SK-N-SH treated with all-trans-retinoic acid at 6 μM for 48 hours (cell line): ENCODE data around the gene MICOS13.

Experiments used
- ATAC-seq: fragments of 200-7000 bp; cut with Tn5 transposase; 3 replicates; pipeline ENCODE4 v1.9.1; 2020; ENCODE audit warnings: mild to moderate bottlenecking, moderate library complexity
- ARNTL ChIP-seq: fragments of 450-650 bp; formaldehyde crosslinking; IDR thresholded peaks from 2 replicates; pipeline ENCODE4 v1.5.0; 2020; ENCODE audit warnings: low read depth, mild to moderate bottlenecking, moderate library complexity, borderline replicate concordance
- BACH2 ChIP-seq: fragments of 250-450 bp; sonication (Bioruptor Pico); IDR thresholded peaks from 2 replicates; pipeline ENCODE4 v1.9.0; 2021; ENCODE audit warnings: mild to moderate bottlenecking, borderline replicate concordance
- CSRNP3 ChIP-seq: fragments of 250-450 bp; sonication (Bioruptor Pico); IDR thresholded peaks from 2 replicates; pipeline ENCODE4 v1.5.1; 2021; ENCODE audit warnings: mild to moderate bottlenecking, moderate library complexity
- ESRRG ChIP-seq: fragments of 250-450 bp; sonication (Bioruptor Pico); IDR thresholded peaks from 2 replicates; pipeline ENCODE4 v1.6.1; 2021; ENCODE audit warnings: mild to moderate bottlenecking
- GLIS3 ChIP-seq: fragments of 250-450 bp; sonication (Bioruptor Pico); IDR thresholded peaks from 2 replicates; pipeline ENCODE4 v1.5.0; 2020; ENCODE audit warnings: mild to moderate bottlenecking, moderate library complexity
- ISL1 ChIP-seq: fragments of 250-450 bp; sonication (Bioruptor Pico); IDR thresholded peaks from 2 replicates; pipeline ENCODE4 v2.1.2; 2022; ENCODE audit warnings: mild to moderate bottlenecking, moderate library complexity
- OSR1 ChIP-seq: fragments of 250-450 bp; sonication (Bioruptor Pico); IDR thresholded peaks from 2 replicates; pipeline ENCODE4 v1.8.0; 2022; ENCODE audit warnings: moderate library complexity, mild to moderate bottlenecking, inconsistent platforms
- PATZ1 ChIP-seq: fragments of 250-450 bp; sonication (Bioruptor Pico); IDR thresholded peaks from 2 replicates; pipeline ENCODE4 v1.8.0; 2020; ENCODE audit warnings: mild to moderate bottlenecking, moderate library complexity, borderline replicate concordance
- POU6F1 ChIP-seq: fragments of 250-450 bp; sonication (Bioruptor Pico); IDR thresholded peaks from 2 replicates; pipeline ENCODE4 v1.8.0; 2021; ENCODE audit warnings: low read depth, mild to moderate bottlenecking, moderate library complexity, borderline replicate concordance
- PPARA ChIP-seq: fragments of 250-450 bp; sonication (Bioruptor Pico); IDR thresholded peaks from 2 replicates; pipeline ENCODE4 v1.5.0; 2020; ENCODE audit warnings: mild to moderate bottlenecking, borderline replicate concordance
- RARB ChIP-seq: fragments of 250-450 bp; sonication (Bioruptor Pico); IDR thresholded peaks from 2 replicates; pipeline ENCODE4 v1.8.0; 2021; ENCODE audit warnings: mild to moderate bottlenecking, moderate library complexity
- TSHZ2 ChIP-seq: fragments of 250-450 bp; sonication (Bioruptor Pico); IDR thresholded peaks from 2 replicates; pipeline ENCODE4 v1.5.0; 2020; ENCODE audit warnings: mild to moderate bottlenecking, moderate library complexity
- ZC3H10 ChIP-seq: fragments of 250-450 bp; sonication (Bioruptor Pico); IDR thresholded peaks from 2 replicates; pipeline ENCODE4 v1.5.1; 2021; ENCODE audit warnings: mild to moderate bottlenecking, moderate library complexity
- ZFP3 ChIP-seq: fragments of 250-450 bp; sonication (Bioruptor Pico); IDR thresholded peaks from 2 replicates; pipeline ENCODE4 v1.5.0; 2020; ENCODE audit warnings: mild to moderate bottlenecking, moderate library complexity
- ZFP30 ChIP-seq: fragments of 450-650 bp; formaldehyde crosslinking; IDR thresholded peaks from 2 replicates; pipeline ENCODE4 v1.5.0; 2022; ENCODE audit warnings: mild to moderate bottlenecking, moderate library complexity
- ZNF565 ChIP-seq: fragments of 450-650 bp; formaldehyde crosslinking; conservative IDR thresholded peaks from 2 replicates; pipeline ENCODE4 v1.5.0; 2020; ENCODE audit warnings: low read depth, mild to moderate bottlenecking, moderate library complexity
- ZNF70 ChIP-seq: fragments of 450-650 bp; formaldehyde crosslinking; IDR thresholded peaks from 2 replicates; pipeline ENCODE4 v1.5.0; 2020; ENCODE audit warnings: mild to moderate bottlenecking, moderate library complexity
- ZNF8 ChIP-seq: fragments of 450-650 bp; formaldehyde crosslinking; IDR thresholded peaks from 2 replicates; pipeline ENCODE4 v1.5.0; 2020; ENCODE audit warnings: mild to moderate bottlenecking, moderate library complexity

The MICOS13 gene

DNA sequence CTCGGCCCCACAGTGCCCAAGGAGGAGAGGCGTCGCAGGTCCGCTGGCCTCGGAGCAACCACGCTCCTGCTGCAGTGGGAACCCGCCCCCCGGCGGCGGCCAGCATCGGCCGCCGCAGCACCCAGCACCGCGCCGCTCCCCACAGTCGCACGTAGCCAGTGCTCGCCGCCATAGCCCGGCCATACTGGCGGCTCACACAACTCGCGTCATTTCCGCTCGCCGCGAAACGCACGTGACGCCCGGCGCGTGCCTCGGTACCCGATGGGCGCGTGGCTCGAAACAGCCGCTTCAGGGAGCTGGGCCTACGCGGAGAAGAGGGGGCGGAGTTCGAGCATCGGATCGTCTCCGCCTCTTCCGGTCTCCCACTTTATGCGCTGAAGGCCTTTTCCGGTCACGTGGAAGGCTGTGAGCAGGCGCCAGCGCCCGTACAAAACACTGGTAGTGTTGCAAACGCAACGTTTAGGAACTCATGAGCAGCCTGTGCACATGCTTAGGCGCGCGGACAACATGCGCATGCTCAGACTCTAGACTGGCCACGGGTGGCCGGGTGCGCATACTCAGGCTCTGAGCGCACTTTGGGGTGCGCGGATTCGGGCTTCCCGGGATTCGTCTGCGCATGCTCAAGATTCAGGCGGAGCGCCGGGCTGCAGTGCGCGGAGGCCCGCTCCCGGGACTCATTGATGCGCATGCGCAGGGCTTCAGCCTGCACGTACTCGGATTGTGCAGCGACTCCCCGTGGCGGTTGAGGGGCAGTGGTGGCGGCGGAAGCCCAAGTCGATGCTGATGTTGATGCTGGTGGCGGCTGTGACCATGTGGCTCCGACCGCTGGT is 39.9 kb upstream of the MICOS13 start, which contains the start of the genes CATSPERD and LONP1:
Gene CATSPERD (plus strand): TSS at position 677 of the 830 bp plus-strand sequence. CDS start 101 bp downstream, at position 778.
Gene LONP1 (minus strand): TSS at position 186 of the 830 bp plus-strand sequence. CDS start 14 bp downstream, at position 172.
- ATAC-seq = peak; percentile 95
- TF ChIP-seq ZFP3 (CRISPR knock-in tag) (no peak), PATZ1 (CRISPR knock-in tag) (no peak), ZNF8 (CRISPR knock-in tag) (no peak), ZC3H10 (CRISPR knock-in tag) (no peak), TSHZ2 (no peak)

DNA sequence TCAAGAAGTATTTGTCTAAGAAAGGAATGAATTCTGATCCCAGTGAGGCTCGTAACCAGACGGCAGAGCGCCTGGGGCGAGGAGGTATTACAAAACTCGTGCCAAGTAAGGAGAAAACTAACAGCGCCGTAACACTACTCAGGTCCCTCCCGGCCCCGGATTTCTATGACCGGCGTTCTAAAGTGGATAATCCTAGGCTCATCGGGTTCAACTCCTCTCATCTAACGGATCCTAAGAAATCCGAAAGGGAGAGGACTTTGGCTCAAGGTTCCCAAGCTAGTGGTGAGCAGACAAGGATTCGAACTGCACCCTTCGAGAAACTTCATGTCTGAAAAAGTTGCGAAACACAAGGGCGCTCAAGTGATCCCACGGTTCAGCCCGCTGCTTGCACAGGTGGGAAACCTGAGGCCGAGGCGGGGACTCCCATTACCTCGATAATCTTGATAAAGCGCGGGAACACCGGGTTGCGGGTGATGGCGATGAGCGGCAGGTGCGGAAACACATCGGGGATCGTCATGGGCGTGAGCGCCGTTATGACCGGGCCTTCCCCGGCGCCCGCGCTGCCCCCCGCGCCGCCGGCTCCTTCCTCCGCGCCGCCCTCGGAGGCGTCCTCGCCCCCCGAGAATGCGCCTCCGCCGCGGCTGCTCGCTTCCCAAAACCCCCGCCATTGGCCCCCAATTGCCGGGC is 39.1 kb upstream of the MICOS13 start:
- 0 out of 2 replicates have a peak, but pooled peaks have one; percentile 31 for TF ChIP-seq ZFP3 (CRISPR knock-in tag)
- no peak for TF ChIP-seq OSR1 (CRISPR knock-in tag)
- TF ChIP-seq POU6F1 = no peak
- no peak for TF ChIP-seq ESRRG (CRISPR knock-in tag)
- no peak for TF ChIP-seq CSRNP3
- no peak for TF ChIP-seq ZNF8 (CRISPR knock-in tag)
- TF ChIP-seq, all 23 proteins: peak for 1
- ATAC-seq = no peak

DNA sequence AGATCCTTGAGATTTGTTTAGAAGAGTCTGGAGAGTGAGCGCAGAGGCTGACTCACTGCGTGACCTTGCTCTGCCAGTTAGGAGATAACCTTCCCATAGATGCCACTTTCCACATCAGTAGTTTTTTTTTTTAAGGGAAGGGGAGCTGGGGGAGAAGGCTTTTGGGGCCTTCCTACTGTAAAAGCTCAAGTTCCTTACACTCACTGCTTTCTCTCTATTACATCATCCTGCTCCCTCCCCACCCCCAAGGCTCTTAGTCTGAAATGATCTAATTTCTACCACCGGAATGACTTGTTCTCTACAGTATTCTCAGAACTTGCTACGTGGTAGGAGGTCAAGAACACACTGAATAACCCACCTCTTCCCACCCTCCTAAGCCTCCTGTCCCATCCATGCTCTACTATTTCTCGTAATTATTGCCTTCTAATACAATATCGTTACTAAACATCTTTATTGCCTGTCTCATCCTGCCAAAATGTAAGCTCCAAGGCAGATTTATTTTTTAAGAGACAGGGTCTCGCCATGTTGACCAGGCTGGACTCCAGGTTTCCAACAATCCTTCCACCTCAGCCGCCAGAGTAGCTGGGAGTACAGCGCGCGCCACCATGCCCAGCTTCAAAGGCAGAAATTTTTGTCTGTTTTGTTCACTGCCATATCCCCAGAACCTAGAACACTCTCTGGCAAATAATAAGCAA is 38.4 kb upstream of the MICOS13 start:
- TF ChIP-seq ZNF70 (CRISPR knock-in tag) (no peak), ISL1 (CRISPR knock-in tag) (no peak), ZFP30 (CRISPR knock-in tag) (no peak), ZC3H10 (CRISPR knock-in tag) (no peak), PPARA (no peak), ARNTL (CRISPR knock-in tag) (no peak), POU6F1 (no peak), RARB (CRISPR knock-in tag) (no peak), GLIS3 (no peak), ZNF8 (CRISPR knock-in tag) (no peak), ZNF565 (no peak), TSHZ2 (no peak), BACH2 (CRISPR knock-in tag) (no peak)
- no peak for ATAC-seq
